Panc1 (cell line): ENCODE data around the gene APOBR. TPM values are rescaled to one million over a fixed set of nuclear protein-coding genes. Genes with fewer than 3 reads are reported as not detected.
A peak's percentile ranks its signal among the peaks of the same experiment; 100 is the strongest.

ENCODE experiments used
- ATAC-seq: fragments of 200-7000 bp; cut with Tn5 transposase; 2 replicates; pipeline ENCODE4 v1.9.1; 2020; ENCODE audit warnings: mild to moderate bottlenecking, moderate library complexity
- BruUV-seq: library from RNA; stranded (reverse); fragments of 400-500 nt; replicated peaks from 2 replicates; lab custom pipeline; 2021; lab: Mats Ljungman, UMichigan
- CTCF ChIA-PET: fragments of 300-600 bp; sonication (Branson Sonifier 250); formaldehyde crosslinking; loops from one replicate; lab custom pipeline; 2022; ENCODE audit warnings: antibody characterized with exemption; lab: Charles Lee
- POLR2A ChIA-PET: fragments of 300-600 bp; sonication (Branson Sonifier 250); formaldehyde crosslinking; loops from one replicate; lab custom pipeline; 2022; ENCODE audit warnings: antibody characterized with exemption; lab: Charles Lee
- DNase-seq: peaks from one replicate; pipeline ENCODE4 v3.0.0-alpha.2; 2010; ENCODE audit warnings: low read depth, low spot score
- H3K27ac ChIP-seq: 2 replicates; pipeline ENCODE4 v1.5.1; 2011; ENCODE audit warnings: mild to moderate bottlenecking, low read length, inconsistent platforms
- H3K27me3 ChIP-seq: fragments of 200-500 bp; sonication (Bioruptor generic); 2 replicates; pipeline ENCODE4 v1.6.0; 2014; ENCODE audit warnings: low read length, inconsistent platforms; ENCODE audit not compliant: control insufficient read depth, insufficient read depth
- H3K36me3 ChIP-seq: fragments of 200-500 bp; sonication (Bioruptor generic); 2 replicates; pipeline ENCODE4 v1.5.1; 2014; ENCODE audit warnings: inconsistent platforms, mild to moderate bottlenecking, low read length, moderate library complexity; ENCODE audit not compliant: control insufficient read depth, insufficient read depth
- H3K4me1 ChIP-seq: 2 replicates; pipeline ENCODE4 v1.5.1; 2011; ENCODE audit warnings: inconsistent platforms, mild to moderate bottlenecking, low read length, moderate library complexity; ENCODE audit not compliant: control insufficient read depth, insufficient read depth
- H3K4me3 ChIP-seq, 2 experiments: 2 replicates each; pipeline ENCODE4 v1.5.1; 2011 to 2012; ENCODE audit warnings: low read depth in 2 of 2, low read length in 2 of 2, mild to moderate bottlenecking in 2 of 2, inconsistent platforms in 1 of 2, moderate library complexity in 1 of 2
- H3K9me3 ChIP-seq: fragments of 200-500 bp; sonication (Bioruptor generic); 2 replicates; pipeline ENCODE4 v1.5.1; 2014; ENCODE audit warnings: low read depth, mild to moderate bottlenecking, inconsistent platforms, low read length, moderate library complexity; ENCODE audit not compliant: control insufficient read depth, insufficient read depth
- CTCF ChIP-seq: fragments of 450-650 bp; IDR thresholded peaks from 2 replicates; pipeline ENCODE4 v1.5.1; 2017; ENCODE audit warnings: mild to moderate bottlenecking
- POLR2AphosphoS5 ChIP-seq: IDR thresholded peaks from 2 replicates; pipeline ENCODE4 v1.6.1; 2012; ENCODE audit warnings: mild to moderate bottlenecking, low read depth, low read length, moderate library complexity
- REST ChIP-seq, 2 experiments: IDR thresholded peaks; 2 replicates each; pipeline ENCODE4 v1.6.1; 2011 to 2012; ENCODE audit warnings: low read depth in 2 of 2, control low read depth in 1 of 2, low read length in 1 of 2, mild to moderate bottlenecking in 1 of 2, moderate library complexity in 1 of 2; ENCODE audit not compliant: insufficient read depth in 1 of 2
- SIN3A ChIP-seq: IDR thresholded peaks from 2 replicates; pipeline ENCODE4 v1.6.1; 2012; ENCODE audit warnings: low read depth, mild to moderate bottlenecking, low read length, moderate library complexity, borderline replicate concordance; ENCODE audit not compliant: insufficient read depth
- TCF7L2 ChIP-seq: IDR thresholded peaks from 2 replicates; pipeline ENCODE4 v1.6.1; 2011; ENCODE audit warnings: mild to moderate bottlenecking, low read depth, low read length, inconsistent platforms
- in situ Hi-C: cut with HindIII; loops from 2 replicates; pipeline ENCODE4 v1.10.0; 2016; ENCODE audit warnings: low sequenced_read_pairs, low pct_unique_long_range_greater_than_20kb
- intact Hi-C: fragments of 100-400 bp; cut with micrococcal nuclease; formaldehyde crosslinking; loops from one replicate; pipeline ENCODE4 v1.10.0; 2022; ENCODE audit not compliant: unreplicated experiment
- total RNA-seq: library from RNA; stranded (reverse); gene quantifications from one replicate; pipeline ENCODE4 v1.2.1, GENCODE V29; 2021; ENCODE audit not compliant: unreplicated experiment

APOBR gene
- total RNA-seq, 1 experiment from 2014 or later: 0.13 TPM

GRCh38 chr16:28514246-28514645 lies 19.8 kb downstream of the APOBR start:
- TF ChIP-seq REST (IDR thresholded peaks at IDR 0.05; ENCODE audit: insufficient read depth in 1 of 2, low read depth in 2 of 2, low read length in 1 of 2) (no peak), SIN3A (no peak), POLR2AphosphoS5 (no peak), CTCF (no peak), TCF7L2 (no peak)
- Histone ChIP-seq H3K27me3 (no peaks in the 10 kb centered on the region), H3K36me3 (no peaks in the 10 kb centered on the region), H3K4me3 (no peak overlapping the region), H3K4me1 (no peaks in the 10 kb centered on the region), H3K27ac (no peak overlapping the region), H3K9me3 (no peaks in the 10 kb centered on the region)
- BruUV-seq: no TSS peak
- peak; percentile 54 for ATAC-seq
- ChIA-PET POLR2A (interaction anchor here (0.6 kb wide), 1 partner anchor 22 kb away, joined by 4 read pairs; no protein-coding TSS in a partner anchor), CTCF (no interaction called here)
- in situ Hi-C loops: no loop called here
- intact Hi-C loops: no loop called here
- DNase-seq: no peak

GRCh38 chr16:28520672-28521071 lies 26.2 kb downstream of the APOBR start:
- POLR2A ChIA-PET: no interaction called here
- DNase-seq (no peak), ATAC-seq (no peak)
- no TSS peak for BruUV-seq
- no peak overlapping the region for H3K4me3 ChIP-seq
- no peak for TF ChIP-seq SIN3A
- no peak for TF ChIP-seq POLR2AphosphoS5
- TF ChIP-seq CTCF: no peak
- TF ChIP-seq TCF7L2: no peak
- no peak for TF ChIP-seq REST (IDR thresholded peaks at IDR 0.05; ENCODE audit: insufficient read depth in 1 of 2, low read depth in 2 of 2, low read length in 1 of 2)
- no peaks in the 10 kb centered on the region for H3K36me3 ChIP-seq
- no peak overlapping the region for H3K27ac ChIP-seq
- CTCF ChIA-PET: no interaction called here
- intact Hi-C loops: no loop called here
- no peaks in the 10 kb centered on the region for H3K27me3 ChIP-seq
- in situ Hi-C loops: no loop called here
- H3K9me3 ChIP-seq: no peaks in the 10 kb centered on the region
- no peaks in the 10 kb centered on the region for H3K4me1 ChIP-seq
